ENCODE results near the gene TPGS2.
"Not testable (repeated sequence)": the region's sequence is repeated elsewhere in the genome, so short reads cannot be mapped to it uniquely, and the experiment has no call there.

TPGS2 gene

GRCh38 chr18:36821681-36822080 lies 7.1 kb downstream of the TPGS2 start:
- DNase-seq (ENCODE audit: low read depth) = no peak

GRCh38 chr18:36819621-36820020 lies 9.2 kb downstream of the TPGS2 start:
- DNase-seq (ENCODE audit: low read depth) = no peak

- no peak for DNase-seq (ENCODE audit: low read depth)
These were observed 10.2 kb downstream of the TPGS2 start for GRCh38 chr18:36818652-36819051.

- DNase-seq (ENCODE audit: low read depth) = no peak
These were observed 11.8 kb downstream of the TPGS2 start for GRCh38 chr18:36817039-36817438.

DNA sequence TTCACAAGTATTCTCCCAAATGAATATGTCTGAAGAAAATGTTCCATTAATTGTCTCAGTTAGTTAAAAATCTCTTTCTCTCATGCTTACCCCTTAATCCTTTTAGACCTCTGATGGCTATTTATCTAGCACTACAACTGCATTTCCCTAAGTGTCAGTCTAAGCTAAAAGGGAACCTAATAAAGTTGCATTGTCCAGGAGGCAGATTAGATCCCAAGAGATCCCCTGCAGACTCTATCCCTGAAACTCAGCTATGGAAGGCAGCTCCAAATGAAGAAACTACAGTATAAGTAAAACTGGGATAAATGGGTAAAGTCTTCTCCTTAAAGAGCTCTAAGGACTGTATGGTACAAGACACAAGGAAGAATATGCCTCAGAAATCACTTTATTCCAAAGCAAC lies 12.7 kb downstream of the TPGS2 start:
- DNase-seq (ENCODE audit: low read depth) = not testable (repeated sequence)

DNA sequence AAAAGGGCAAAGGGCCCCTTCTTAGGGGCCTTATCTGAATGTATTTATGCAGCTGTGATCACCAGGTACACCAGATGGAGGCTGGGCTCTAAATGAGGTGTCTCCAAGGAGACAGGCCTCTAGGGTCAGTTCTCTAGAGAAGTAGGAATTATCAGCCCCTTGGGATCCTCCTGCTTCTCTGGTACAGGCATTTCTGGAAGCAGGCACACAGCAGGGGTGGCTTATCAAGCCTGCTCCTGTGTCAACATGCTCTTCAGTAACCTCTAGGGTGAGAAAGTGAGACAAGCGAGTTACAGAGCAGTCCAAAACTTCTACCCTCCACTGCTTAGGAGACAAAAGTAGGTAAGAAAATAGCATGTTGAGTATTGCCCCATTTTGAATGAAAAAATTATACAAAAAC lies 13.8 kb downstream of the TPGS2 start:
- no peak for DNase-seq (ENCODE audit: low read depth)

DNA sequence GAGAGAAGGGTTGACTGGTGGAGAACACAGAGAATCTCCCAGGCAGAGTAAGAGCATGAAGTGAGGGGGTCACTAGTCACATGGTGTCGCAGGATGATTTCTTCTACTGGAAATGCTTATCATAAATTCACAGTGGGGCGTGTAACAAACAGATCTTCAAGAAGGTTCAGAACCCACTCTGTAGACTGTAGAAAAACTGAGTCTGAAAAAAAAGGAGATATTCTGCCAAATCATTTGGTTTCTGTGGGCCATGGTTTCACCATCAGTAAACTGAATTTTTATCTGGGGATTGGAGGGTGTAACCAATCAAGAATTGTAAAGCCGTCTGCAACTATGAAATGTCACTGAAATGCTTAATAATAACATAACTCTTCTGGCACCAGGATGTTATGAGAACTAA lies 15.0 kb downstream of the TPGS2 start:
- no peak for DNase-seq (ENCODE audit: low read depth)

DNA sequence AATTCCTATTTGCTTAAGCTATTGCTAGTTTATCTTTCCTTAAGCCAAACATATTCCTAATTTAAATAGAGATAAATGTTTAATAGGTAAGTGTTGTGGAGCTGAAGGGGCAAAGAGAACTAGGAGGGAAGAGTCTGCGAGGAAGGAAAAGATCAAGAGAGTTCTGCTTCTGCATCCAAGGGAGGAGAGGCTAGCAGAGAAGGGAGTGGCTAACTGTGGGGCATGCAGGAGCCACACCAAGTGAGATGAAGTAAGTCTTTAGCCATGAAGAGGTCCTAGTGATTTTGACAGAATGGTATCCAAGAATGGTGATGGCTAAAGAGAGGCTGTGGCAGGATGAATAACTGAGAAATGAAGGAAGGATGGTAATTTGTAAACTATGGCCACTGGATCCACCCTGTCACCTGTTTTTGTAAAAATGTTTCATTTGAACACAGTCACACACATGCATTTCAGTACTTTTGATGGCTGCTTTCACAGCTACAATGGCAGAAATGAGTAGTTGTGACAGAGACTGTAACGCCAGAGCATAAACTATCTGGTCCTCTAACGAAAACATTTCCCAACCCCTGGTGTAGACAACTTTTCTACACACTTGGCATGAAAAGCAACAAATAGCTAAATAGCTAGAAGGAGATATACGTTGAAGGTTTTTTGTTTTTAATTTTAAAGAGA lies 15.6 kb downstream of the TPGS2 start:
- DNase-seq (ENCODE audit: low read depth) = no peak

GRCh38 chr18:36812678-36813077 lies 16.1 kb downstream of the TPGS2 start:
- no peak for DNase-seq (ENCODE audit: low read depth)

- no peak for DNase-seq (ENCODE audit: low read depth)
These were observed 16.8 kb downstream of the TPGS2 start for GRCh38 chr18:36811955-36812354.

DNA sequence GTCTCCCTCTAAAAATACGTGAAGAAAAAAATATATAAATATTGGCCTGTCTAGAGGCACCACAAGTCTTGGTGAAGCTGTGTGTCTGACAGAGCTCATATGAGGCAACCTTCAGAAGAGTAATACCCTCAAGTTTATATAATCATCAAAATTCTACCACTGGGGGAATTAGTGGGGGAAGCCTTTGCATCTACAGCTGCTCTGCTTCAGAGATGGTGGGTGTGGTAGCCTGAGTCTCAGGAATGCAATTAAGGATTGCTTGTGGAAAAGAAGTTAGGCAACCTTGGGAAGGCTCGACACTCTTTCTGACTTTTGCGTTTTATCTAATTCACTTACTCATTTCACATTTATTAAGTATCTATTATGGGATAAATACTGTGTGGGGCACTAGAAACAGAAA lies 17.4 kb downstream of the TPGS2 start:
- DNase-seq (ENCODE audit: low read depth) = no peak

DNA sequence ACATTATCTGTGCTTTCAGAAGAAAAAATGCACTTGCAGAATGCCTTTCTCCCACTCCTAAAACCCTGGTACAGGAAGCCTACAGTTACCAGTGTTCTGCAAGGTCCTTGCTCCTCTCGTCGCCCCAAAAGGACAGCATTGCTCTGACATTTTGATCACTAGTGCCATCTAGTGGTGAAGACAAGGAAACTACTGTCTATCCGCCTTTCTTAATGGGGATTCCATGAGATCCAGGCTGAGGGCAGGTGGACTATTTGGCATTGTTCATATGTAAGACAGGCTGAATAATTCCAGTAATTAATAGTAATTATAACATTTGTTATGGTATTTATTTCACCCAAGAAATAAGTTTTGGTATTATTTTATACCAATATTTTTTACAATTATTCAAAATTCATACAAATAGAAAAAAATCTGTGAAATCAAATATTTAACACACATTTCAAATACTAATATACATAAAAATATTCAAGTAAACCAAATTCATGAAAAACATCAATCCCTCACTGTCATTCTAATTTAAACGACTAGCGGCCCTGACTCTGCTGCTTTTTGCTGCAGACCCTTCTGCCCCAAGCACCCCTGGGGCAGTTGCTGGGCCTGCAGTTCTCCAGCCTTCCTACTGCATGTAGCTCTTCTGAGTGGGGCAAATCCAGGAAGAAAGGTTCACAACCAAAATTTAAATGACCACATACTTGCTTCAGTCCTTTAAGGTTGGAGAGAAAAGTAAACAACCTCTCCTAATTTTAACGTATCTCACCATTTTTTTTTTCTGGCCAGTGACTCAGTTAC lies 19.0 kb downstream of the TPGS2 start:
- DNase-seq (ENCODE audit: low read depth) = peak; percentile 15

- DNase-seq (ENCODE audit: low read depth) = peak; percentile 73
These were observed 20.1 kb downstream of the TPGS2 start for GRCh38 chr18:36808681-36809080.

GRCh38 chr18:36805105-36805504 lies 23.7 kb downstream of the TPGS2 start:
- no peak for DNase-seq (ENCODE audit: low read depth)

GRCh38 chr18:36798738-36799473 lies 29.9 kb downstream of the TPGS2 start:
- DNase-seq (ENCODE audit: low read depth) = no peak

DNA sequence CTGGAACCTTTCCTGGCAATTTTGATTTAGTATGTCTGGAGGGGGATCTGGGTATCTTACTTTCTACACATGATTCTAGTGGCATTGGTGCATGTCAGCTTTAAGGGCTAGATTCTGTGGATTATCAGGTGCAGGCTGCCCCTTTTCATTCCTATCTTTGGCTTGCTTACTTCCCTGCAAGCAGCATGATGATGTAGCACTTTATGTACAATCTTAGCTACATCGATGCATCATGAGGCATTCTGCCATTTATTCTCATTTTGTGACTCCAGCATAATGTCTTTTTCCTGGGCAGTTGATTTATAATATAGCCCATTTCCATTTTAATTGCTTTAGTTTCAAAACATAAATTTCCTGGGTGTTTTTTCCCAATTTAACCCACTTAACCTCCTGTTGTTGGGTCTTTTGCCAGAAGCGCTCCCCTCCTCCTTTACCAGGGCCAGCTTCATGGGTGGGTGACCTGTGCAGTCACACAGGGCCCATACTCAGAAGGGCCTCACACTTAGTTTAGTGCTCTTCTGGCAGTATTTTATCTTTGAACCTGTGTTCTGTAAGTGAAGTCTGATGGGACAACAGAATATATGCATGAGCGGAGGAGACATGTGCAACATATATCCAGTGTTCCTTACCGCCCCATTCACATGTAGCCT lies 36.0 kb downstream of the TPGS2 start:
- no peak for DNase-seq (ENCODE audit: low read depth)

- DNase-seq (ENCODE audit: low read depth) = no peak
These were observed 42.1 kb downstream of the TPGS2 start for GRCh38 chr18:36786686-36787085.

GRCh38 chr18:36783792-36784191 lies 45.0 kb downstream of the TPGS2 start:
- no peak for DNase-seq (ENCODE audit: low read depth)

DNA sequence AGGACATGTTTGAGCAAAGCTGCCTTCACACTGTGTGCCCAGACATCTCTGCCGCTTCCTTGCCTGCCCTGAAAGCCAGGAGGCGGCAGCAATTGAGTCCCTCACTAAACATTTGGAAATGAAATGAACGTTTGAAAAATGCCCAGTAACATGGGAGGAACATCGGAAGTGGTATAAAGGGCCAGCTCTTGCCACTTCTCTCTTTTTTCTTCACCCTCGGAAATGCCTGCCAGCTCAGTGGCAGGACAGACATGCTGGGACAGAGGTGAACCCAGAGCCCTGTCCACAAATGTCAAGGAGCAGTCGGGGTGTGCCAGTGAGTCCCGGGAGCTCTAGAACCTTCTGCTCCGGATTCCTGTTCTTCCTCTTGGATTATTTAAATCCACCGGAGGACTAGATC lies 46.1 kb downstream of the TPGS2 start:
- no peak for DNase-seq (ENCODE audit: low read depth)

- peak; percentile 3 for DNase-seq (ENCODE audit: low read depth)
These were observed 48.1 kb downstream of the TPGS2 start for GRCh38 chr18:36780748-36781147.

DNA sequence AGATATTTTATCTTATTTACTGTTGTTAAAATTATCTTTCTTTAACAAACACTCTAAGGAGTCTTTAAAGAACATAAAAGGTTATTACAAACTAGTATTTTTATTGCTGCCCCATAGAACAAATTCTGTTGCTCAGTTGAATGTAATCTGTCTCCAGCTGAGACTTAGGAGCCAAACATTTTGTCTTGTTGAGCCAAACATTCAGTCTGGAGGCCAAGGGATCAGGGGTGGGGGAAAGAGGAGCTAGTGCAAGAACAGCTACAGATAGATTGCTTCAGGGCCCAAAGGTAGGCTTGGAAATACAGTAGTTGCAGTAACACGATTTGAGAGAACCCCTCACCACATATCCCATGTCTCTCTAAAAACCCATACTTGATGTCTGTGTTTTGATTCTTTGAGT lies 51.2 kb downstream of the TPGS2 start:
- DNase-seq (ENCODE audit: low read depth) = no peak

DNA sequence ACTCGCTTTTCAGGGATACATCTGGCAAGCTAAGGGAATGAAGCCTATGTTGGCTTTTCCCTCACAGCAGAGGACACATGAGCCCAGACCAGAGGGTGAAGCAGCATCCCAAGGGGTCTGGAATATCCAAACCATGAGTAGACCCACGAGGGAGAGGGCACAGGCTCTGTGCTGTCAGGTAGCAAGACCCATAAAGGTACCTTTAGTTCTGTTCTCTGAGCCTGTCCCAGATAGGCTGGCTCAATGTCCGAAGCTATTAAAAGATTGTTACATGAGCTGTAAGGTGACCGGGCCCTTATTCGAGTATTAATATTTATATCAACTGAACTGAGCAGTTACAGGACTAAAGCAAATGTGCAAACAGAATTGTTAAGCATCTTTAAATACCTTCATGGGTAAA lies 52.2 kb downstream of the TPGS2 start:
- no peak for DNase-seq (ENCODE audit: low read depth)

GRCh38 chr18:36775396-36775795 lies 53.4 kb downstream of the TPGS2 start:
- DNase-seq (ENCODE audit: low read depth) = no peak
